ENCODE data around the gene SCAMP1. TPM values are rescaled to one million over a fixed set of nuclear protein-coding genes. Genes with fewer than 3 reads are reported as not detected.
A peak's percentile ranks its signal among the peaks of the same experiment; 100 is the strongest.

Gene SCAMP1
- total and polyA plus RNA-seq, 2 of the 8 experiments (the other 6 are each of a cell fraction or from before 2014, with no cell fraction given), result 18.6 to 55.9 TPM

DNA sequence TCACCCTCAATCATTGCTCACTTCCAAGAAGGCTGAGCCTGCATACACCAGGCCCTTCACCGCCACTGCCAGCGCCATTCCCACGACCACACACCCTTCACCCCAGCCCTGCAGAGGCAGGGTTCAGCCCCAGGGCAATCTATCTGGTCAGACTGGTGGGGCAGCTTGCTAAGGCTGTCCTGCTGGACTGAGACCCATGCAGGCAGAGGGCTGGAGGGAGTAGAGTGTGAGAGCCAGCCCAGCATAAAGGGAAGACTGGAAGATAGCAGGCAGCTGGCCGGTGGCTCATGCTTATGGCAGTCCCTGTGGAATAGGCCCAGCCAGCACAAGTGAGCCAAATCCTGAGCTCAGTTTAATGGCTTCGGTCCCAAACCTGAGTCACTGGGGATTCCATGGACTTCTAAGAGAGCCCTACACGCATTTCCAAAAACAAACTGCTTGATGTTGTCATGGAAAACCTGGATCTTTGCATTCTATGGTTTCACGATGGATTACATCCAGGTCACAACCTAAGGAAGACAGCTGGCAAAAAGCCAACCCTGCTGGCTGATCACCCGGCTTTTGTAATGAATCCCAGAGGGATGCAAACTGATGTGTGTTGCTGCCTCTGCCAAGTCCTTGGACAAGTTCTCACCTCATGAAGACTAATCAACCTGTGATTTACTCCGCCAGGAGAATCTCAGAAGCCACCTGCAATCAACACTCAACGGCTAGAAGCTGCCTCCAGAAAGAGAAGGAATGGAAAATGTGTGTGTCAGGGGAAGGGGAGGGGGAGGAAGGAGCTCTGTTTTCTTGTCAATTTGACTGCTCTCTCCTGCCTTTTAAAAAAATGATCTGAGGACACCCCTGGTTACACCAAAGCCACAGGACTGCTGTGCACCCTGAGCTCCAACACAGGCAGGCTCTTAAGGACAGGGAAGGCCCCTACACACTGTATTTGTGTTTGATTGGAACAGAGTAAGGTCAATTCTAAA, 144.6 kb downstream of the SCAMP1 start:
- Histone ChIP-seq H4K91ac (replicated peaks; ENCODE audit: insufficient read length, low read length) (no peak overlapping the region), H2BK120ac (replicated peaks; ENCODE audit: low read depth, low read length) (no peak overlapping the region), H3K79me1 (ENCODE audit: low read depth, low read length) (no peaks in the 10 kb centered on the region; the same call in none of the 2 replicates), H4K5ac (ENCODE audit: insufficient read length, low read depth, low read length) (no peak overlapping the region), H3K4me3 (ENCODE audit: extremely low read depth in 1 of 4, insufficient read depth in 2 of 4, low read depth in 3 of 4, low read length in 4 of 4) (no peak overlapping the region), H3K14ac (ENCODE audit: insufficient read length) (no peak overlapping the region), H3K23me2 (ENCODE audit: low read depth, low read length) (no peaks in the 10 kb centered on the region; the same call in 1 of the 2 replicates), H3K79me2 (ENCODE audit: control insufficient read depth in 1 of 2, insufficient read depth in 2 of 2, low read length in 2 of 2) (peaks cover 0 to 42% of the 10 kb centered on the region in 2 experiments; a peak in 2 of 4 replicates), H3K27me3 (replicated peaks in 1 of 4; ENCODE audit: control insufficient read depth in 3 of 4, extremely low read depth in 1 of 4, insufficient read depth in 3 of 4, low read length in 3 of 4) (no peaks in the 10 kb centered on the region), H3K9ac (replicated peaks in 1 of 4; ENCODE audit: extremely low read depth in 1 of 4, low read depth in 3 of 4, low read length in 3 of 4) (no peak overlapping the region; a peak in 1 of 7 replicates), H3K4me1 (replicated peaks in 1 of 4; ENCODE audit: control insufficient read depth in 3 of 4, insufficient read depth in 4 of 4, low read length in 3 of 4) (peaks cover 0 to 13% (median 11%) of the 10 kb centered on the region in 4 experiments), H3K18ac (ENCODE audit: extremely low read depth, low read length) (no peak overlapping the region), H3K56ac (replicated peaks; ENCODE audit: insufficient read length, low read depth, low read length) (no peak overlapping the region), H3K4me2 (ENCODE audit: insufficient read depth in 1 of 2, low read depth in 2 of 2, low read length in 2 of 2) (no peak overlapping the region; a peak in 1 of 4 replicates), H3K9me3 (ENCODE audit: insufficient read depth in 2 of 2, low read depth in 1 of 2, low read length in 1 of 2) (no peaks in the 10 kb centered on the region), H4K20me1 (replicated peaks in 1 of 2; ENCODE audit: control insufficient read depth in 1 of 2, insufficient read depth in 2 of 2, low read length in 2 of 2) (no peaks in the 10 kb centered on the region), H3K23ac (ENCODE audit: insufficient read length) (no peak overlapping the region), H4K8ac (ENCODE audit: extremely low read depth, insufficient read depth, low read length) (no peak overlapping the region), H2BK20ac (ENCODE audit: low read length) (no peak overlapping the region), H3K36me3 (ENCODE audit: control insufficient read depth in 2 of 4, insufficient read depth in 4 of 4, low read length in 3 of 4) (no peaks in the 10 kb centered on the region; a peak in 1 of 8 replicates), H3K4ac (replicated peaks; ENCODE audit: insufficient read length, low read depth, low read length) (no peak overlapping the region), H2AK5ac (ENCODE audit: low read depth, low read length) (no peak overlapping the region), H2BK12ac (ENCODE audit: low read depth, low read length) (no peak overlapping the region), H3K27ac (ENCODE audit: low read depth, low read length) (no peak overlapping the region), H2BK15ac (ENCODE audit: low read length) (no peak overlapping the region), H2AFZ (ENCODE audit: low read length) (no peak overlapping the region), H2BK5ac (ENCODE audit: low read depth, low read length) (peak overlapping the region; percentile 10; the same call in 1 of the 2 replicates)
- DNase-seq (ENCODE audit: low read depth in 1 of 2, low spot score in 2 of 2) (no peak), FAIRE-seq (no peak)
- ChIA-PET POLR2A (ENCODE audit: partially characterized antibody) (interaction anchor here (0.6 to 1.4 kb wide), 4 partner anchors 9 to 1362 kb away, joined by 3 to 7 read pairs (median 4); no protein-coding TSS in a partner anchor), CTCF (ENCODE audit: partially characterized antibody) (interaction anchor here (0.9 to 1.8 kb wide), 6 partner anchors 9 to 381 kb away, joined by 3 to 10 read pairs (median 4); no protein-coding TSS in a partner anchor)
- WGBS, 2 experiments (ENCODE audit: extremely low coverage in 1 of 2, insufficient coverage in 1 of 2, insufficient read length in 1 of 2, insufficient replicate concordance in 2 of 2, low coverage in 1 of 2, low lambda C conversion rate in 2 of 2, missing lambda C conversion rate in 1 of 2), result 80% methylated on average over 10 of the region's 10 CpGs; no CpG with 5 or more reads in 1 of the 2 experiments
- TF ChIP-seq HDAC2 (IDR thresholded peaks at IDR 0.05; ENCODE audit: borderline replicate concordance in 1 of 2, low read depth in 2 of 2, low read length in 2 of 2), result no peak
- TF ChIP-seq CHD1 (IDR thresholded peaks at IDR 0.05; ENCODE audit: low read depth, low read length), result no peak
- TF ChIP-seq RAD21 (IDR thresholded peaks at IDR 0.05 in 1 of 2, conservative IDR thresholded peaks at IDR 0.05 in 1 of 2; ENCODE audit: low read depth in 2 of 2, low read length in 2 of 2), result no peak
- TF ChIP-seq MAFK (IDR thresholded peaks at IDR 0.05; ENCODE audit: low read depth, low read length), result no peak
- TF ChIP-seq PHF8 (conservative IDR thresholded peaks at IDR 0.05; ENCODE audit: low read depth, low read length), result no peak
- TF ChIP-seq JUN (IDR thresholded peaks at IDR 0.05; ENCODE audit: low read depth, low read length), result no peak
- no peak for TF ChIP-seq NANOG (IDR thresholded peaks at IDR 0.05; ENCODE audit: insufficient read depth, low read depth, low read length, poor library complexity, severe bottlenecking)
- no peak for TF ChIP-seq KDM5A (IDR thresholded peaks at IDR 0.05; ENCODE audit: low read length)
- TF ChIP-seq SP1 (IDR thresholded peaks at IDR 0.05; ENCODE audit: low read depth, low read length), result no peak
